Measurements from ENCODE around the gene TRIM63. TPM values are rescaled to one million over a fixed set of nuclear protein-coding genes. Genes with fewer than 3 reads are reported as not detected.

TRIM63 gene
- total and polyA plus RNA-seq, 8 donors, result 0.09 to 0.52 (median 0.33) TPM; not detected in 2

DNA sequence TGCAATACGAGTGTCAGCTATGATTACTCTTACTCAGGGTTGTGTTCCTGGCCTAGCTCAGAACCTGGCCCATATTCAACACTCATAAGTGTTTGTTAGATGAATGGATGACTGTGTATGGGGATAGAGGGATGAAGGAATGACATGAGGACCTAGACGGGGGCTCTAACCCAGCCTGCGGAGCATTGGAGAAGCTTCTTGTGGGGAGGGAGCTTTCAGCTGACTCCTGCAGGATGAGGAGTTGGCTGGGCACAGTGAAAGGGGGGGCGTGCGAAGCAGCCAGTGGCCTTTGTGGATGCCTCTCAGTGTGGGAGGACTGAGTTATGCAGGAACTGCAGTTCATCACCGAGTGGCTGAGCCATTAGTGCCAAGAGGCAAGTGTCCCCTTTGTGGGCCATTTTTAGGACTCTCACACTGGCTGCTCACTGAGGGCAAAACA is 47.1 kb downstream of the TRIM63 start:
- 81 to 83% methylated on average over 6 of the region's 6 CpGs for WGBS, 2 donors
- intact Hi-C loops (cut with DNase I), result no loop called here
- no peak overlapping the region for H3K4me3 ChIP-seq
- ATAC-seq (no peak), FAIRE-seq (no peak), DNase-seq (no peak)
- H3K36me3 ChIP-seq, result no peaks in the 10 kb centered on the region
- H3K27ac ChIP-seq, result no peak overlapping the region
- no peaks in the 10 kb centered on the region for H3K4me1 ChIP-seq
- no peaks in the 10 kb centered on the region for H3K27me3 ChIP-seq
- TF ChIP-seq, protein P1, sequence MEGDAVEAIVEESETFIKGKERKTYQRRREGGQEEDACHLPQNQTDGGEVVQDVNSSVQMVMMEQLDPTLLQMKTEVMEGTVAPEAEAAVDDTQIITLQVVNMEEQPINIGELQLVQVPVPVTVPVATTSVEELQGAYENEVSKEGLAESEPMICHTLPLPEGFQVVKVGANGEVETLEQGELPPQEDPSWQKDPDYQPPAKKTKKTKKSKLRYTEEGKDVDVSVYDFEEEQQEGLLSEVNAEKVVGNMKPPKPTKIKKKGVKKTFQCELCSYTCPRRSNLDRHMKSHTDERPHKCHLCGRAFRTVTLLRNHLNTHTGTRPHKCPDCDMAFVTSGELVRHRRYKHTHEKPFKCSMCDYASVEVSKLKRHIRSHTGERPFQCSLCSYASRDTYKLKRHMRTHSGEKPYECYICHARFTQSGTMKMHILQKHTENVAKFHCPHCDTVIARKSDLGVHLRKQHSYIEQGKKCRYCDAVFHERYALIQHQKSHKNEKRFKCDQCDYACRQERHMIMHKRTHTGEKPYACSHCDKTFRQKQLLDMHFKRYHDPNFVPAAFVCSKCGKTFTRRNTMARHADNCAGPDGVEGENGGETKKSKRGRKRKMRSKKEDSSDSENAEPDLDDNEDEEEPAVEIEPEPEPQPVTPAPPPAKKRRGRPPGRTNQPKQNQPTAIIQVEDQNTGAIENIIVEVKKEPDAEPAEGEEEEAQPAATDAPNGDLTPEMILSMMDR (IDR thresholded peaks at IDR 0.05), result no peak
- H3K9me3 ChIP-seq, result no peaks in the 10 kb centered on the region

DNA sequence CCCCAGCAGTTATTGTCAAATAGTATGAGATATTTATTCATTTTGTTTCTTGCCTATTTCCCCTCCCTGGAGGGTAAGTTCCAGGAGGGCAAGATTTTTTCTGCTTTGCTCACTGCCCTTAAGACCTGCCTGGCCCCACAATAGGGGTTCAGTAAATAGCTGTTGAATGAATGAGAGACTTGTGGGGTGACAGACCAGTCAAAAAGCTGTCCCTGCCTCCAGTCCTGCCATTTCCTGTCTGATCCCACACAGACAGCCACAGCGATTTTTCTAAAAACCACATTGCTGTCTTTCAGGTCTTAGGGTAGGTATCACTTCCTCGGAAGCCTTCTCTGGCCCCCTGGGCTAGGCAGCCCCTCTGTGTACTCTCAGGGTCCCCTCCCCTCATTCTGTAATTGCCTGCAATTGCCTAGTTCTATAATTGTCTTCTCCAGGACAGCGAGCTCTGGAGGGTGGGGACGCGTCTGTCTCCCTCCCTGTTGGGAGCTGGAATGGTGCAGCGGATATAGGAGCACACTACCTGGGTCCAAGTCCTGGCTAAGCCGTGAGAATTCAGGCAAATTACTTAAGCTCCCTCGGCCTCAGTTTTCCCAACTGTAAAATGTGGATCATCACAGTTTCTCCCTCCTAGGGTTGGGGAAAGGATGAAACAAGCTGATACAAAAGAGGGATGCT is 47.7 kb downstream of the TRIM63 start:
- Histone ChIP-seq H3K4me1 (no peaks in the 10 kb centered on the region), H3K9me3 (no peaks in the 10 kb centered on the region), H3K27me3 (no peaks in the 10 kb centered on the region), H3K36me3 (no peaks in the 10 kb centered on the region), H3K4me3 (no peak overlapping the region), H3K27ac (no peak overlapping the region)
- ATAC-seq, result no peak
- TF ChIP-seq, protein P1 (IDR thresholded peaks at IDR 0.05), result no peak
- DNase-seq, result no peak
- WGBS, 2 donors, result 86% methylated on average over 8 of the region's 8 CpGs
- FAIRE-seq, result no peak
- intact Hi-C loops (cut with DNase I), result no loop called here

DNA sequence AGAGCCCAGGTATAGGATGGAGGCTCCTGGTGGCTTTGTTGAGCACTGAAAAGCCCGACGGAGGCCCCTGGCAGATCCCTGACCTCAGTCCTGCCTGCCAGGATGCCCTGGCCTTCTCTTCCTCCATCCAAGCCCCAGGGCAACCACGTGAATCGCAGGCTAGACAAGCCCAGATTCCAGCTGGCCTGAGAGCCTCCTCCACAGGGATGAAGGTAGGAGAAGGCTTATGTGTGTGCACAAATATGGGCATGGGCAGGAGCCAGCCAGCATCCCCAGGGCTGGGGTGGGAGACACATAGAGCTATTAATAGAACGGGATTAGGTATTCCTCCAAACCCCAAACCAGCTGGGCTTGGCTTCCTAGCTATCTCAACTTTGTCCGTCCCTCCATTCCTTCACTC is 49.8 kb downstream of the TRIM63 start:
- Histone ChIP-seq H3K9me3 (no peaks in the 10 kb centered on the region), H3K27me3 (no peaks in the 10 kb centered on the region), H3K27ac (no peak overlapping the region), H3K36me3 (no peaks in the 10 kb centered on the region), H3K4me3 (no peak overlapping the region), H3K4me1 (no peaks in the 10 kb centered on the region)
- intact Hi-C loops (cut with DNase I), result no loop called here
- no peak for DNase-seq
- 67 to 70% methylated on average over 6 of the region's 6 CpGs for WGBS, 2 donors
- no peak for ATAC-seq
- FAIRE-seq, result no peak
- TF ChIP-seq, protein P1 (IDR thresholded peaks at IDR 0.05), result no peak

DNA sequence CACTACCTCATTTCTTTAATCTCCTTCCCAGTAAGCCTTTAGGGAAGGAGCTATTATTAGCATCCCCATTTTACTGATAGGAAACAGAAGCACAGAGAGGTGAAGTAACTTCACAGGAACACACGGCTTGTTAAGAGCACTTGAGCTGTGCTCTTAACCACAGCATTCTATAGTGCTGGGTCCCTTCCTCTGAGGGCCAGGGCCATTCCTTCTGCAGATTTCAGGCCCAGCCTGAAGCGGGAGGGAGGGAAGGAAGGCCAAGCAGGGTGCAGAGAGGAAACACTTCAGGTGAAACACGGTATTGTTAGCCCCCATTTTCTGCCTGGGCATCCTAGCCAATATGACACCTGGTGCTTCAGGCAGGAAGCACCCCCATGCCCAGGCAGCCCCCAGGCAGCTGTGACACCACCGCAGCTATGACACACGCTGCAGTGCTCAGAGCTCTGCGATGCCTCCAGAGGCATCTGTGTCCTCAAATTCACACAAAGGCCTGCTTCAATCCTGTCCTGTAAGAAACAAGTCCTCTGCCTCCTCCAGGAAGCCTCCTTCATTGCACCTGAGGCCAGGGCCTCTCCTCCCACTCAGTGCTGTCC is 50.4 kb downstream of the TRIM63 start:
- no peaks in the 10 kb centered on the region for H3K9me3 ChIP-seq
- TF ChIP-seq, protein P1 (IDR thresholded peaks at IDR 0.05), result no peak
- 80 to 81% methylated on average over 6 of the region's 6 CpGs for WGBS, 2 donors
- DNase-seq, result no peak
- H3K4me1 ChIP-seq, result no peaks in the 10 kb centered on the region
- no peaks in the 10 kb centered on the region for H3K27me3 ChIP-seq
- H3K4me3 ChIP-seq, result no peak overlapping the region
- H3K27ac ChIP-seq, result no peak overlapping the region
- intact Hi-C loops (cut with DNase I), result no loop called here
- no peak for FAIRE-seq
- H3K36me3 ChIP-seq, result no peaks in the 10 kb centered on the region
- no peak for ATAC-seq
